HCEC 1CT (cell line): ENCODE data around the gene TBC1D9B.
"Not testable (repeated sequence)": the region's sequence is repeated elsewhere in the genome, so short reads cannot be mapped to it uniquely, and the experiment has no call there.

Experiments used
- DNase-seq: peaks from one replicate; pipeline ENCODE4 v3.0.0-alpha.2; 2017

Gene TBC1D9B

DNA sequence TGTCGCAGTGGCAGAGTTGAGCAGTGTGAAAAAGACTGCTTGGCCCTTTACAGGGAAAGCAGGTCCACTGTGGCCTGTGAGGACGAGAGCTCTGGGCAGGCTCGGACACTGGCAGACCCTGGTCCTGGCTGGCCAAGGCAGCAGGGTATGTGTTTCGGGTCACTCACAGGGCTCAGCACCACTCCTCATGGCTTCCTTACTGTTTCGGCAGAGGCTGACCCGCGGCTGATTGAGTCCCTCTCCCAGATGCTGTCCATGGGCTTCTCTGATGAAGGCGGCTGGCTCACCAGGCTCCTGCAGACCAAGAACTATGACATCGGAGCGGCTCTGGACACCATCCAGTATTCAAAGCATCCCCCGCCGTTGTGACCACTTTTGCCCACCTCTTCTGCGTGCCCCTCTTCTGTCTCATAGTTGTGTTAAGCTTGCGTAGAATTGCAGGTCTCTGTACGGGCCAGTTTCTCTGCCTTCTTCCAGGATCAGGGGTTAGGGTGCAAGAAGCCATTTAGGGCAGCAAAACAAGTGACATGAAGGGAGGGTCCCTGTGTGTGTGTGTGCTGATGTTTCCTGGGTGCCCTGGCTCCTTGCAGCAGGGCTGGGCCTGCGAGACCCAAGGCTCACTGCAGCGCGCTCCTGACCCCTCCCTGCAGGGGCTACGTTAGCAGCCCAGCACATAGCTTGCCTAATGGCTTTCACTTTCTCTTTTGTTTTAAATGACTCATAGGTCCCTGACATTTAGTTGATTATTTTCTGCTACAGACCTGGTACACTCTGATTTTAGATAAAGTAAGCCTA lies 71.3 kb downstream of the TBC1D9B start:
- no peak for DNase-seq

DNA sequence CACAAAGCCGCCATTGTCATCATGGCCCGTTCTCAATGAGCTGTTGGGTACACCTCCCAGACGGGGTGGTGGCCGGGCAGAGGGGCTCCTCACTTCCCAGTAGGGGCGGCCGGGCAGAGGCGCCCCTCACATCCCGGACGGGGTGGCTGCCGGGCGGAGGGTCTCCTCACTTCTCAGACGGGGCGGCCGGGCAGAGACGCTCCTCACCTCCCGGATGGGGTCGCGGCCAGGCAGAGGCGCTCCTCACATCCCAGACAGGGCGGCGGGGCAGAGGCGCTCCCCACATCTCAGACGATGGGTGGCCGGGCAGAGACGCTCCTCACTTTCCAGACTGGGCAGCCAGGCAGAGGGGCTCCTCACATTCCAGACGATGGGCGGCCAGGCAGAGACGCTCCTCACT lies 72.8 kb downstream of the TBC1D9B start:
- not testable (repeated sequence) for DNase-seq

DNA sequence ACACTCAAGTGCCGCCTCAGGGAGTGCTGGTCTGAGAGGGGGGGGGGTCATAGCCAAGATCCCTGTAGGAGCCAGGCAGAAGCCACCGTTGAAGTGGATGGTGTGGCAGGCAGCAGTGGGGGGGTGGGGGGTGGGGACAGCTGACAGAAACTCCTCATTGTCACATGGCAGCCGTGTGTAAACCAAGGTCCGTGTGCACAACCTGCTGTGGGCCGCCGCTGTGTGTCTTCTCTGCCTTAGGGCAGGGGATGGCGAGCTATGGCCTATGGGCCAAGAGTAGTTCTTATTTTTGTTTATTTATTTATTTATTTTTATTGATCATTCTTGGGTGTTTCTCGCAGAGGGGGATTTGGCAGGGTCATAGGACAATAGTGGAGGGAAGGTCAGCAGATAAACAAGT lies 73.6 kb downstream of the TBC1D9B start:
- no peak for DNase-seq

DNA sequence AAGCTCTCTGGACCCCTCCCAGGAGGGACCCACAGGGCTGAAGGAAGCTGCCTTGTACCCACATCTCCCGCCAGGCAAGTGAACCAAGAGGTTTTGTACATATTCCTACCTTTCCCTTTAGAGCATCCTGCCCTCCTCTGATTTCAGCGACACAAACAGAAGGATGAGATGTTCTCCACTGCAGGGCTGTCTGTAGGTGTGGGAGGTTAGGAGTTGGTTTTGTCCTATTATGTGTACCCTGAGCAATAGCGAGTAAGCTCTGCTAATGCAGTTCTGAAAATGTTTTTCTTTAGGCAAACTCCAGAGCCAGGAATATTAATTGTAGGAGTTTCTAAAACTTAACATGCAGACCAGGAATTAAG lies 74.0 kb downstream of the TBC1D9B start:
- no peak for DNase-seq

DNA sequence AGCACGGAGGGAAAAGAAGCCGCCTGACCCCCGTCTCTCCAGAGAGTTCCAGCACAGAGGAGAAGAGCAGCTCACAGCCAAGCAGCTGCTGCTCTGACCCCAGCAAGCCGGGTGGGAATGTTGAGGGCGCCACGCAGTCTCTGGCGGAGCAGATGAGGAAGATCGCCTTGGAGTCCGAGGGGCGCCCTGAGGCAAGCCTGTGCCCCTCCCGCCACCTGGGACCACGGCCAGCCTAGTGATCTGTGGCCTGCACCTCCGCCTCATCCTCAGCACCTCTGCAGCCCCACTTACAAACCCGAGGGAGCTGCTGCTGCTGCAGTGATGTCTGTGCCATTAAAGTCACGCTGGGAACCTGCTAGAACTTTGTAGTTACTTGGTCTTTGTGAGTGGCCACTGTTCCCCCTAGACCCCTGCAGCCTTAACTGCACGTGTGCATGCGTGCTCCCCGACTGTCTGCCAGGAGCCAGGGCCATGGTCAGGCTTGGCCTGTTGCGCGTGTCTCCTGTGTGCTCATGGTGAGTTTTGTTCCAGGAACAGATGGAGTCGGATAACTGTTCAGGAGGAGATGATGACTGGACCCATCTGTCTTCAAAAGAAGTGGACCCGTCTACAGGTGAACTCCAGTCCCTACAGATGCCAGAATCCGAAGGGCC lies 74.5 kb downstream of the TBC1D9B start:
- DNase-seq, result no peak

DNA sequence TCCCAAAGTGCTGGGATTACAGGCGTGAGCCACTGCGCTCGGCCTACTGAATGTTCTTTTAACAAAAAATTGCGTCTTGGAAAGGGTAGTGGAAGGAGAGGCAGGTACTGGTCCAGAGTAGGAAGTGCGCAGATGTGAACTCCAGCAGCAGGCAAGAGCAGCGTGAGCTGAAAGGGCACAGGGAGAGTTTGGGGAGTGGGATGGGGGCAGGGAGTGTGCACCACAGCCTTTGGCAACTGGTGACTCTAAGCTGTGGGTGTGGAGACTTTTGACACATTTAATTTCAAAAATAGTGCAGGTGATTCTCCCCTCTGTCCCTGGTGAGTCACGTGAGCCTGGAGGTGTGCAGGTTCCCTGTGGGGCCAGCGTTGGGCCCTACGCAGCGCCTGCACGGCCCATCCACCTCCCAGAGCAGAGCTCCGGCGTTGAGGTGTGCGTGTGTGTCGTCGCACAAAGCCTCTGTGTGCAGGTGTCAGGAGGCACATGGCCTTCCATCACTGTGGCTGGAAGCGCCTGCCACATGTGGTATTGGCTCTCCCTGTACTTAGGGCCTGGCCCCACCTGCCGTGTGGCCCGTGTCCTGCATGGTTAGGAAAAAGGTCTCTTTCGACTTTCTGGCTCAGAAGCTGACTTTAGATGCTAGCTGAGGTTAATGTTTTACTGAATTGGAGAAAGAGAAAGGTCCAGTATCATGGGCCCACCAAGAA lies 75.5 kb downstream of the TBC1D9B start:
- no peak for DNase-seq

DNA sequence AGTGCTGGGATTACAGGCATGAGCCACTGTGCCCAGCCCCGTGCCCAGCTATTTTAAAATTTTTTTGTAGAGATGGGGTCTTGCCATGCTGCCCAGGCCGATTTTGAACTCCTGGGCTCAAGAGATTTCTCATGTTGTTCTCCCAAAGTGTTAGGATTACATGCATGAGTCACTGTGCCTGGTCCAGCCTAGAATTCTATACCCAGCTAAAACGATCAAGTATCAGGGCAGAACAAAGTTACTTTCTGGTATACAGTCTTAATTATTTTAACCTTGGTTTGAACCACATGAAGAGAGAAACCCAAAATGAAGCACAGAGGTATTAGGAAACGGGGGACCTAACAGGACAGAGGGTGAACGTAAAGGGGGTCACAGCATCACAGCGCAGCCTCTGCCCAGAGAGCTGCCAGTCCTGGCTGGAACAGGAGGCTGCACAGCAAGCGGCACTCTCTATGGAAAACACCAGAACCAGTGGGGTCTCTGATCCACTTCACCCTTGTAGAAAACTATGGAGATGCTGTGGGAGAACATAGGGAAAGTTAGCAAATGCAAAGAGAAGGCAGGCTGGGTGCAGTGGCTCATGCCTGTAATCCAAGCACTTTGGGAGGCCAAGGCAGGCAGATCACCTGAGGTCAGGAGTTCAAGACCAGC lies 76.8 kb downstream of the TBC1D9B start:
- no peak for DNase-seq

DNA sequence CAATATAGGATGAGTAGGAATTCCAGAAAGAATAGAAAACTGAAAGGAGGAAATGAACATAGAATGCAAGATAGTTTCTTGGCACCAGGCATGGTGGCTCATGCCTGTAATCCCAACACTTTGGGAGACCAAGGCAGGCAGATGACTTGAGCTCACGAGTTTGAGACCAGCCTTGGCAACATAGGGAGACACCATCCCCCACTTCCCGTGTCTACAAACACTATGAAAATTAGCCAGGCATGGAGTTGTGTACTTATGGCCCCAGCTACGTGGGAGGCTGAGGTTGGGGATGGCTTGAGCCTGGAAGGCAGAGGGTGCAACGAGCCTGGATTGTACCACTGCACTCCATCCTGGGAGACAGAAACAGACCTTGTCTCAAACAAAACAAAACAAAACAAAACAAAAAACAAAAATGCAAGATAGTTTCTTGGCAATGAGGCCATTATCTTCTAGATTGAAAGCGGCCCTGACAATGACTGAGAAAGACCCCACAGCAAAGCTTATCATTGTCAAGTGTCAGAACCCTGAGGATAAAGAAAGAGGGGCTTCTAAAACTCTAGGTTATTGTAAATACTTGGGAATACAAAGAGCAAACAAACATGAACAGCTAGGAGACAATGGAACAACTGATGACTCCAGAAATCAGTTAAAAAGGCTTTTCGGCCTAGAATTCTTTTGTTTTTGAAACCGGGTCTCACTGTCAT lies 77.8 kb downstream of the TBC1D9B start:
- DNase-seq, result no peak

DNA sequence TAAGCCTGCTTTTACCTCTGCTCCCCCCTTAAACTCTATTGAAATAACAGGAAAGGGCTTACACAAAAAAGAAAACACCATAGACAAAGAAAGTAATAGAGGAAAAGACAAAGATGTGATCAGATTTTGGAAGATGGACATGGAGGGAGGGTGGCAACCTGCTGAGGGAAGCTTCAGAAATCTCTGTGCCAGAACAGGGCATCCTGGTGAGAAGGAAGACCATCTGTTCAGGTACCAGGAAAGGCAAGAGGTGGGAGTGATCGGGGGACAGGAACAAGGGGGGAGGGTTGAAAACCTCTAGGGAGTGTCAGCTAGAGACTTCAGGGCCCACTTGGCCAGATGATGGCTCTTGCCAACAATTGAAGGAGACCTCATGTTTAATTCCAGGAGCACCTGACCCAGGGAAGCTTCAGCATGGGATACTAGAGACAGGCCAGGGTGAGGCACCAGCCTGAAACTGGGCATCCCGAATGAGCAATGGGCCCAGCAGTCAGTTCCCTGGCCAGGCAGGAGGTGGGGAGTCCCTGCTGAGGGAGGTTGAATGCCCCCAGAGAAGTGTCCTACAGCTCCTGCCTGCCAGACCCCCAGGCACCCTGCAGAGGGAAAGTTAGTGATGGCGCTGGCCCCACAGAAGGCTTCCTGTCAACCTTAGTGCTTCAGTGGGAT lies 78.8 kb downstream of the TBC1D9B start:
- no peak for DNase-seq

DNA sequence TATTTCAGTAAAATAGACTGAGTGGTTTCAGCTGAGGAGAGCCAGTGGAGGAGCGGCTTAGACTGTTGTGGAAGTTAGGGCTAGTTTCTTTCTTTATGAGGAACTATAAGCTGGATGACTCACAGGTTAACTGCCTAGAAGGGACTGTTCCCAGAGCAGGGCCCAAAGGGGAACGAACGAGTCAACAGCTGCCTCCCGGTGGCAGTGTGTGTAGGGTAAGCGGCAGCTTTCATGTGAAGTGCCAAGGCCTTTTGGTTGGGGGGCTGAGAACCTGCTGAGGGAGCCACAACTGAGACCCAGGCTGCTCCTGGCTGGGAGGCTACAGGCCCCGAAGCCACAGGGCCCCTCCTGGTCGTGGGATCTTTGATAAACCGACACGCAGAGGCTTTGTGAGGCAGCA lies 80.0 kb downstream of the TBC1D9B start:
- peak; percentile 57 for DNase-seq

DNA sequence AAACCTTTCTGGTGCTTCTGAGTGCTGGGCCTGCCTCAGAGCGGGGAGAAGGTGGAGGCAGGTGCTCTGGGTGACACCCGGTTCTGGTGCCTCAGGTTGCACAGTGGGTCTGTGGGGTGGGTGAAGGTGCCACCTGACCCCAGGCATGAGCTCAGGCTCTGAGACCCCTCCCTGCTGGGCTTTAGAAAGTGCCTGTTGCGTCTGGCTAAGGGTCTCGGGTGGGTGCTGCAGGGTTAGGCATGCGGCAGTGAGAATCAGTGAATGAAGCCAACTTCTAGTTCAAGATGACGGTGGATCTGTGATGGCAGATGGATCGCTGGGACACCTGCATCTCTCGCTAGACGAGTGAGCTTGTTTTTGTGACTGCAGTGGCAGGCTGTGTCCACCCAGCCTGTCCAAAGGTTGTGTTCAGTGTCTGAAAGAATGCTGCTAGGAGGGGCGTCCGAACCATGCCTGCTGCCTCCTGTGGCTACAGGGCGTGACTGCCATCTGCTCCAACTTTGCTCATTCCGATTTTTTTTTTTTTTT lies 82.0 kb downstream of the TBC1D9B start:
- DNase-seq, result no peak

DNA sequence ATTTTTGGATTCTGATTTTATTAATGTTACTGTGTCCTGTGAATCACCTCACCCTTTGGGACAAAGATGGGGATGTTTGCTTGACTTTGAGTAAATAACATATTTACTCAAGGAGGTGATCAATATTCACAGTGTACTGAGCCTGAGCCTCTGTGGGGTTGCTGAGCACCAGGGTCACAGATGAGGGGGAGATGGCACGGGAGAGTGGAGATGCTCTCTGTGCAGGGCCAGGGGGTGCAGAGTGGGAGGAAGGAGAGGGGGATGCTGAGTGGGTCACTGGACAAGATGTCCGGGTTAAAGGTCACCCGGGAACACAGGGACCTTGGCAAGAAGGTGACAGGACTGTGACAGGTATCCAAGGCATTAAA lies 83.0 kb downstream of the TBC1D9B start:
- no peak for DNase-seq

DNA sequence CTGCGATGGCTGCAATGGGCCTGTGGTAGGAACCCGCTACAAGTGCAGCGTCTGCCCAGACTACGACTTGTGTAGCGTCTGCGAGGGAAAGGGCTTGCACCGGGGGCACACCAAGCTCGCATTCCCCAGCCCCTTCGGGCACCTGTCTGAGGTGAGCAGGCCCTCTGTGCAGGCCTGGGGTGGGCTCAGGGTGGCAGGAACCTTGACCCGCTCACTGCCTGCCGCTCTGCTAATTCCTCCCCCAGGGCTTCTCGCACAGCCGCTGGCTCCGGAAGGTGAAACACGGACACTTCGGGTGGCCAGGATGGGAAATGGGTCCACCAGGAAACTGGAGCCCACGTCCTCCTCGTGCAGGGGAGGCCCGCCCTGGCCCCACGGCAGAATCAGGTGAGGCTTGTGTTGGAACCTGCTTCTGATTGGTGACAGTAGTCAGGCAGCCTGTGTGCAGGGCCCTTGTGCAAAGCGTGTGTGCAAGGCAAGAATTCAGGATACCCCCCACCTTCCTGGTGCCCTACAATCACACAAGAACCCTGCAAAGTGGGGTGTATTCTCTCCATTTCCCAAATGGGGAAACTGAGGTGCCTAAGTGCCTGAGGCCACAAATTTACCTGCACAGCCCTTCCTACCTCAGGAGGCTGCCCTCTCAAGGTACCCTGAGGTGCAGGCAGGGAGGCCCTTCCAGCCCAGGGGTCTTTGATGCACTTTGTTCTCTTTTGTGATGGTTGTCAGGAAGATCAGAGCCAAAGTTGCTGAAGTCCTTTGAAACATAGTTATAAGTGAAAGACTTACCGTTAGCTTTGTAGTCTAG lies 83.6 kb downstream of the TBC1D9B start:
- DNase-seq, result no peak

DNA sequence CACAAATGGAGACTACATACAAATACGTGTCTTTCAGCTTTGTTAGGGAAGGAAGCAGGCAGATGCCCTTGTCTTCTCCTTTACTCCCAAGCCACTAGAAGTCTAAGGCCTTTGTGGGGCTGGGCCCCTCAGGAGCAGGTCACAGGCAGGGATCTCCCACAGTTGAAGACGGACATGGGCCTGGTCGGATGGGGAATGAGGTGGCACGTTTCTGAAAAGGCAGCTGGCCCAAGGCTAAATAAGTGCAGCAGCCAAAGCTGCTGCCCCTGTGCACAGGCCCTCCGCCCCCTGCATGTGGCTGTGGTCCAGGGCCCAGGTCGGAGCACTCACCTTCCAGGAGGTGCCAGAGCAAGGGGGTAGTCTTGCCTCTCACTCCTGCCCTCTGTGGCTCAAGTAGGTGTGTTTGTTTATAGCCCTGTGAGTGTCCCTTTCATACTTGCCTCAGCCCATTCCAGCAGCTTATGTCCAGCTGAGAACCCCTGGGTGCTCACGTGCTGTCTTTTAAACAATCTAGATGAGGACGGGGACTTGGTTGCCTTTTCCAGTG lies 85.2 kb downstream of the TBC1D9B start:
- no peak for DNase-seq

DNA sequence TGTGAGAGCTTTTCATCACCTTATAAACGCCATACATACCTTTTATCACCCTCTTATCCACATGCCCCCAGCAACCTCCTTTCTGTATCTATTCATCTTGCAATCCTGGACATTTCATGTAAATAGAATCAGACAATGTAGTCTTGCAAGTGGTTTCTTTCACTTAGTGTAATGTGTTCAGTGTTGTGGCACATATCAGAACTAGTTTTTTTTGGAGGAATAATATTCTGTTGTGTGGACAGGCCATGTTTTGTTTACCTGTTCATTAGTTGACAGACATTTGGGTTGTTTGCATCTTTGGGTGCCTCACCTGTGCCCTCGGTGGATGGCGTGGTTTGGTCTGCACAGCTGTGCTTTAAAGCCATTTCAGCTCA lies 85.7 kb downstream of the TBC1D9B start:
- DNase-seq, result no peak

DNA sequence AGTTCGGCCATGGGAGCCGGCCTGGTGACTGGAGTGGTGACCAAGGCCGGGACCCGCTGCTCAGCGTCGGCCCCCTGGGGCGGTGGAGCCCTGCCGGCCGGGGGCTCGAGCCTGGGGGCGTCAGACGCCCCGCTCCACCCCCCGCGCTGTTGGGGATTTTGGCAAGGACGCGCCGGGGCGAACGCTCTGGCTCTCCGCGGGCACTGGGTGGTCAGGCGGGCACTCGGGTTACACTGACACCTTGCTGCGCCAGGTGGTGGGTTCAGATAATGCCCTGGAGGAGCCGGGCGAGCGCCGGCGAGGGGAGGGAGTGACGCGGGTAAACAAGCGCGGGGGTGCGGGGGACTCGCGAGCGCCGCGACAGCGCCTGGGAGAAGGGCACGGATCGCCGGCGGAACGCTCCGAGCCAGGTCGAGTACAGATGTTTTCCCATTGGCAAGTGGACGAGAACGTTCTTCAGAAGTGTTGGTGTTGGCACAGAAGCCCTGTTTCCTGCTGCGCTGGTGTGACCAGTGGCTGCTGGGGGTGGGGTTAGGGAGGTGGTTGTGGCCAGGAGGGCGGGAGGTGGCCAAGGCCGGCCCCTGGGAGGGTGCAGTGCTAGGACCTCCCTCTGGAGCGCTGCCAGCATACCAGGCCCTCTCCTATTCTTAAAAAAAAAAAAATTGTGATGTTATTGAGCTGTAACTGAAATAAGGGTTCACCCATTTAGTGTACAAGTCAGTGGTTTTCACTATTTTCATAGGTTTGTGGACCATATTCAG lies 86.2 kb downstream of the TBC1D9B start:
- peak; percentile 90 for DNase-seq

DNA sequence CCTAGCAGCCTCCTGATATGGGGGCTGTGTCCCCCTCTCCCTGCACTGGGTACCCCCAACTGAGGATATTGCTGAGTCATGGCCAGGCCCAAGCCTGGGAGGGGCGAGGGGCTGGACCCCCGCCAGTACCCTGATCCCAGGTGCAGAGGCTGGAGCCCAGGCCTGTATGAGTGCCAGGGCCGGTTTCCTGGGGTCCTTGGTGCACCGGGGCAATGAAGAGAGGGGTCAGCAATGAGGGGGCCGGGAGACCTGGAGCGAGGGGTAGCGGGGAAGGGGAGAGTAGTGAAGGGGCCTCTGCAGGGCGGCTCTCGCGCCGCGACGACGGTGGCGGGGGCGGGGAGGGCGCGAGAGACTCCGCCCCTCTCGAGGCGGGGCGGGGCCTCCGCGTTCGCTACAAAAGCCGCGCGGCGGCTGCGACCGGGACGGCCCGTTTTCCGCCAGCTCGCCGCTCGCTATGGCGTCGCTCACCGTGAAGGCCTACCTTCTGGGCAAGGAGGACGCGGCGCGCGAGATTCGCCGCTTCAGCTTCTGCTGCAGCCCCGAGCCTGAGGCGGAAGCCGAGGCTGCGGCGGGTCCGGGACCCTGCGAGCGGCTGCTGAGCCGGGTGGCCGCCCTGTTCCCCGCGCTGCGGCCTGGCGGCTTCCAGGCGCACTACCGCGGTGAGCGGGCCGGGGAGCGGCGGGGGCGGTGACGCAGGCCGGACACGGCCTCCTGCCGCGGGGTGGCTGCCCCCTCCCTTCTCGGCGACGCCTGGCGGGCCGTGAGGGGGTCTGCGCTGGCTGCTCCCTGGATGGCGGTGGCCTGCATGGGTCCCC lies 87.0 kb downstream of the TBC1D9B start, which contains the start of gene SQSTM1:
TSS of gene SQSTM1 (plus strand) at position 423 of the 815 bp plus-strand sequence. CDS start at position 455, 32 bp downstream.
- DNase-seq, result peak; percentile 77

DNA sequence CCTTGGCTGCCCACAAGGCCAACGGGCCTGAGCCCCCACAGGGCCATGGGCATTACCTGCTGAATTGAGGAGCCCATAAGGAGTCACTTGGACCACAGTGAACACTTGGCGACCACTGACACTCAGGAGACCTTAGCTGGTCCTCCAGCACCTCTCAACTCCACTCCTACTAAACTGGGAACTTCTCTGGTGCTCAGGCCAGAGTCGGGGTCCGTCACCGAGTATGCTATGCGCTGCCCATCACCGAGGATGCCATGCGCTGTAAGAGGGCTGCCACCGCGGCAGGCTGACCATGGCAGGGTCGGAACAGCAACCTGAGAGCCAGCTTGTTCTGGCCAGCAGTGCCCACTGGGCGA lies 87.6 kb downstream of the TBC1D9B start:
- no peak for DNase-seq
